C4-2B (cell line): Measurements from ENCODE around the gene RBM43.
"Not testable (repeated sequence)": the region's sequence is repeated elsewhere in the genome, so short reads cannot be mapped to it uniquely, and the experiment has no call there.

Experiments used
- H3K27ac ChIP-seq: fragments of 450-650 bp; 2 replicates; pipeline ENCODE4 v1.5.1; 2017
- CTCF ChIP-seq: fragments of 450-650 bp; conservative IDR thresholded peaks from 2 replicates; pipeline ENCODE4 v1.5.1; 2017; ENCODE audit warnings: mild to moderate bottlenecking
- ZFX ChIP-seq: fragments of 450-650 bp; IDR thresholded peaks from 2 replicates; pipeline ENCODE4 v1.6.1; 2017

Gene RBM43

GRCh38 chr2:151297882-151298281 is 36.2 kb upstream of the RBM43 start:
- TF ChIP-seq CTCF = no peak
- no peak for TF ChIP-seq ZFX
- H3K27ac ChIP-seq = no peak overlapping the region

GRCh38 chr2:151295926-151296325 is 34.3 kb upstream of the RBM43 start:
- not testable (repeated sequence) for H3K27ac ChIP-seq

GRCh38 chr2:151292546-151292945 is 30.9 kb upstream of the RBM43 start:
- H3K27ac ChIP-seq = no peak overlapping the region
- no peak for TF ChIP-seq ZFX

GRCh38 chr2:151292141-151292540 is 30.5 kb upstream of the RBM43 start:
- no peak overlapping the region for H3K27ac ChIP-seq
- TF ChIP-seq CTCF (no peak), ZFX (no peak)

- TF ChIP-seq ZFX (no peak), CTCF (no peak)
- H3K27ac ChIP-seq = no peak overlapping the region
These were observed 29.6 kb upstream of the RBM43 start for GRCh38 chr2:151291224-151291623.

GRCh38 chr2:151289972-151290866 is 28.6 kb upstream of the RBM43 start:
- H3K27ac ChIP-seq = no peak overlapping the region
- TF ChIP-seq CTCF (no peak), ZFX (no peak)

GRCh38 chr2:151287513-151288250 is 26.0 kb upstream of the RBM43 start:
- H3K27ac ChIP-seq = no peak overlapping the region
- TF ChIP-seq ZFX (no peak), CTCF (no peak)

- TF ChIP-seq CTCF = no peak
- no peak for TF ChIP-seq ZFX
- no peak overlapping the region for H3K27ac ChIP-seq
These were observed 20.7 kb upstream of the RBM43 start for GRCh38 chr2:151282401-151282800.
